ENCODE data around the gene MFAP3. TPM values are rescaled to one million over a fixed set of nuclear protein-coding genes. Genes with fewer than 3 reads are reported as not detected.

Gene MFAP3
- total and polyA plus RNA-seq, 7 donors = 2.4 to 34.6 (median 25.7) TPM

- no peak overlapping the region for H3K27ac ChIP-seq
- 96% methylated on average over 3 of the region's 3 CpGs for WGBS, 2 donors
- H3K4me1 ChIP-seq = peaks cover 0 to 6% (median 0%) of the 10 kb centered on the region in 4 donors
- no peaks in the 10 kb centered on the region for H3K27me3 ChIP-seq
- no peak for DNase-seq
- H3K36me3 ChIP-seq = peaks cover 0 to 26% (median 3%) of the 10 kb centered on the region in 4 donors
- no peak overlapping the region for H3K4me3 ChIP-seq
- TF ChIP-seq POLR2AphosphoS5 (IDR thresholded peaks at IDR 0.05) = no peak
- no peak for TF ChIP-seq POLR2A (IDR thresholded peaks at IDR 0.05)
- no peak for TF ChIP-seq EP300 (IDR thresholded peaks at IDR 0.05)
- TF ChIP-seq, protein P1, sequence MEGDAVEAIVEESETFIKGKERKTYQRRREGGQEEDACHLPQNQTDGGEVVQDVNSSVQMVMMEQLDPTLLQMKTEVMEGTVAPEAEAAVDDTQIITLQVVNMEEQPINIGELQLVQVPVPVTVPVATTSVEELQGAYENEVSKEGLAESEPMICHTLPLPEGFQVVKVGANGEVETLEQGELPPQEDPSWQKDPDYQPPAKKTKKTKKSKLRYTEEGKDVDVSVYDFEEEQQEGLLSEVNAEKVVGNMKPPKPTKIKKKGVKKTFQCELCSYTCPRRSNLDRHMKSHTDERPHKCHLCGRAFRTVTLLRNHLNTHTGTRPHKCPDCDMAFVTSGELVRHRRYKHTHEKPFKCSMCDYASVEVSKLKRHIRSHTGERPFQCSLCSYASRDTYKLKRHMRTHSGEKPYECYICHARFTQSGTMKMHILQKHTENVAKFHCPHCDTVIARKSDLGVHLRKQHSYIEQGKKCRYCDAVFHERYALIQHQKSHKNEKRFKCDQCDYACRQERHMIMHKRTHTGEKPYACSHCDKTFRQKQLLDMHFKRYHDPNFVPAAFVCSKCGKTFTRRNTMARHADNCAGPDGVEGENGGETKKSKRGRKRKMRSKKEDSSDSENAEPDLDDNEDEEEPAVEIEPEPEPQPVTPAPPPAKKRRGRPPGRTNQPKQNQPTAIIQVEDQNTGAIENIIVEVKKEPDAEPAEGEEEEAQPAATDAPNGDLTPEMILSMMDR (IDR thresholded peaks at IDR 0.05) = no peak
- intact Hi-C loops (cut with DNase I) = no loop called here
- H3K9me3 ChIP-seq = no peaks in the 10 kb centered on the region
Measured at GRCh38 chr5:153999995-154000394, 38.8 kb upstream of the MFAP3 start.

DNA sequence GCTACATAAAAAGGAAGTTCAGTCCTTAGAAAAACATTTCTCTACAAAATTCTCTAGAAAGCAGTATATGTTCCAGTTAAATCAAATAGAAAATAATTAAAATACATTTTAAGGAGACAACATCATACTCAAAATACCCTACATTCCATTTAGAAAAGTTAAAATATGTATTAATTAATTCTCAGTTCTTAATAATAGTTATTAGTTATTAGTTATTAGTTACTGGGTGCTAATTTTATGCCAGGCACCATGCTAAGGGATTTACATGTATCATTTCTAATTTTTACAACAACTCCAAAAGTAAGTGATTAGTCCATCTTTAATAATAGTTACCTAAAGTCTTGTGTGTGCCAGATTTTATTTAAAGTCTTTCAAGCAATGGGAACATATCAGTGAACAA lies 38.1 kb upstream of the MFAP3 start:
- intact Hi-C loops (cut with DNase I) = no loop called here
- DNase-seq = no peak
- no peaks in the 10 kb centered on the region for H3K27me3 ChIP-seq
- H3K4me3 ChIP-seq = no peak overlapping the region
- H3K36me3 ChIP-seq = peaks cover 0 to 23% (median 3%) of the 10 kb centered on the region in 4 donors
- no peak for TF ChIP-seq POLR2AphosphoS5 (IDR thresholded peaks at IDR 0.05)
- TF ChIP-seq POLR2A (IDR thresholded peaks at IDR 0.05) = no peak
- TF ChIP-seq, protein P1 (IDR thresholded peaks at IDR 0.05) = no peak
- no peak for TF ChIP-seq EP300 (IDR thresholded peaks at IDR 0.05)
- H3K27ac ChIP-seq = peak overlapping the region in 1 of 4 donors; percentile 75
- H3K4me1 ChIP-seq = peaks cover 0 to 6% (median 0%) of the 10 kb centered on the region in 4 donors
- no peaks in the 10 kb centered on the region for H3K9me3 ChIP-seq

GRCh38 chr5:154002093-154002492 lies 36.7 kb upstream of the MFAP3 start:
- H3K4me1 ChIP-seq = peaks cover 0 to 6% (median 0%) of the 10 kb centered on the region in 4 donors
- H3K9me3 ChIP-seq = no peaks in the 10 kb centered on the region
- no peak overlapping the region for H3K4me3 ChIP-seq
- peak overlapping the region in 3 of 4 donors; percentile 55 to 75 (median 57) for H3K27ac ChIP-seq
- no peaks in the 10 kb centered on the region for H3K27me3 ChIP-seq
- H3K36me3 ChIP-seq = peaks cover 0 to 22% (median 0%) of the 10 kb centered on the region in 4 donors
- WGBS, 2 donors = 29 to 50% methylated on average over 4 of the region's 4 CpGs
- intact Hi-C loops (cut with DNase I) = no loop called here
- peak; percentile 76 for DNase-seq
- TF ChIP-seq POLR2A (IDR thresholded peaks at IDR 0.05) (no peak), POLR2AphosphoS5 (IDR thresholded peaks at IDR 0.05) (peak; percentile 37 to 68 (median 62)), EP300 (IDR thresholded peaks at IDR 0.05) (peak in 1 of 4 donors; percentile 38)
- TF ChIP-seq, protein P1 (IDR thresholded peaks at IDR 0.05) = no peak

DNA sequence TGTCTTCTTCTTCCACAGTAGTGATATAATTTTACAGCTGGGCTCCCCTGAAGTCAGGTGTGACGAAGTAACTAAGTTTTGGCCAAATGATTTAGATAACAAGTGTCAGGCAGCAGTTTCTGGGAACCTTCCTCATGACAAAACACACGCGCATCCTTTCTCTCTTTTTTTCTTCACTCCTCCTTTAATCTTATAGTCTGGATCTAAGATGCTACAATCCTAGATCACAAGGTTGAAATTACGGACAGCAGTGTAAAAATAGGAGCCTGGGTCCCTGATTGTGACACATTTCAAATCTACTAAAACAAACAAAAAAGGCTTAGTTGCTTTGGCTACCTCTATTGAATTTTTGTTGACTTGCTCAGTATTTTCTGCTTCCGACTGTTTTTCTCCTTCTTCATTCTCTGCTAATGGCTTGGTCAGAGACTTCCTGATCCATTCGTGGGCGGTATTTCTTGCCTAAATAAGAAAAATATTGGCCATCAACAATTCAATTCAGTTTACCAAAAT lies 36.2 kb upstream of the MFAP3 start:
- H3K9me3 ChIP-seq = no peaks in the 10 kb centered on the region
- TF ChIP-seq, protein P1 (IDR thresholded peaks at IDR 0.05) = no peak
- peak in 1 of 4 donors; percentile 0 for TF ChIP-seq POLR2AphosphoS5 (IDR thresholded peaks at IDR 0.05)
- no peak for TF ChIP-seq POLR2A (IDR thresholded peaks at IDR 0.05)
- TF ChIP-seq EP300 (IDR thresholded peaks at IDR 0.05) = no peak
- peak overlapping the region in 3 of 4 donors; percentile 55 to 75 (median 57) for H3K27ac ChIP-seq
- H3K27me3 ChIP-seq = no peaks in the 10 kb centered on the region
- H3K4me3 ChIP-seq = no peak overlapping the region
- WGBS, 2 donors = 78 to 82% methylated on average over 7 of the region's 7 CpGs
- peaks cover 0 to 22% (median 0%) of the 10 kb centered on the region in 4 donors for H3K36me3 ChIP-seq
- peaks cover 0 to 6% (median 0%) of the 10 kb centered on the region in 4 donors for H3K4me1 ChIP-seq
- no peak for DNase-seq
- intact Hi-C loops (cut with DNase I) = no loop called here

DNA sequence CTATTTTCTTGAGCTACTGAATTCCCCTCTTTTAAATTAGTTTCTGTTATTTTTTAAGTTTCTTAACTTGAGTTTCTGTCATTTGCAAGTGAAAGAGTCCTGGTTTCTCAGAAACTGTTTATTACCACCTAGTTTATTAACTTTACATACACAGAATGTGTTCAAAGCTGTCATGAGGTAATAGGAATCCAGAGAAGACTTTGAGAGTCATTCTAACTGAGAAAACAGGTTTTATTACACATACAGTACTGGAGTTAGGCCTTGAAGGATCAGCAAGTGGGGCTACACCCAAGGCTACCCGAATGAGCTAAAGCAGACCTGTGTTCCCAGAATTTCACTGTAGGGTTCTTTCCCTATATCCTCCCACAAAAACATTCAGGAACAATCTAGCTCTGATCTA lies 33.1 kb upstream of the MFAP3 start:
- 36 to 90% methylated on average over 1 of the region's 1 CpG for WGBS, 2 donors
- TF ChIP-seq EP300 (IDR thresholded peaks at IDR 0.05) (no peak), POLR2A (IDR thresholded peaks at IDR 0.05) (no peak), POLR2AphosphoS5 (IDR thresholded peaks at IDR 0.05) (no peak)
- TF ChIP-seq, protein P1 (IDR thresholded peaks at IDR 0.05) = no peak

More for the DNA sequence above, 33.1 kb upstream of the MFAP3 start:
- peaks cover 0 to 6% (median 0%) of the 10 kb centered on the region in 4 donors for H3K4me1 ChIP-seq
- DNase-seq = no peak
- no peaks in the 10 kb centered on the region for H3K9me3 ChIP-seq
- H3K27me3 ChIP-seq = no peaks in the 10 kb centered on the region
- H3K27ac ChIP-seq = no peak overlapping the region
- peaks cover 0 to 25% (median 2%) of the 10 kb centered on the region in 4 donors for H3K36me3 ChIP-seq
- intact Hi-C loops (cut with DNase I) = no loop called here
- H3K4me3 ChIP-seq = no peak overlapping the region
